H1 (cell line): ENCODE results near the gene CUX1. TPM values are rescaled to one million over a fixed set of nuclear protein-coding genes. Genes with fewer than 3 reads are reported as not detected.

ENCODE experiments used
- CTCF ChIP-seq, 3 experiments: IDR thresholded peaks; 1 replicate in 2 of 3; 2 replicates in 1 of 3; pipeline versions ENCODE4 v1.5.1 to v1.6.1; 2011; ENCODE audit warnings: low read length in 3 of 3, mild to moderate bottlenecking in 3 of 3, inconsistent platforms in 2 of 3, low read depth in 1 of 3, moderate library complexity in 1 of 3; ENCODE audit not compliant: insufficient read depth in 1 of 3; ENCODE audit errors: control extremely low read depth in 1 of 3
- JUN ChIP-seq: IDR thresholded peaks from 2 replicates; pipeline ENCODE4 v1.6.1; 2011; ENCODE audit warnings: low read depth, mild to moderate bottlenecking, improper control_type of control experiment, low read length
- MAX ChIP-seq: IDR thresholded peaks from 2 replicates; pipeline ENCODE4 v1.6.1; 2012; ENCODE audit warnings: inconsistent platforms
- TEAD4 ChIP-seq: IDR thresholded peaks from 2 replicates; pipeline ENCODE4 v1.6.1; 2012; ENCODE audit warnings: low read depth, low read length, inconsistent platforms, mixed read lengths
- YY1 ChIP-seq: IDR thresholded peaks from 2 replicates; pipeline ENCODE4 v1.6.1; 2011; ENCODE audit warnings: low read depth, mild to moderate bottlenecking, low read length
- polyA plus RNA-seq, 7 experiments: library from polyadenylated mRNA; depleted of rRNA in 3 of 7; stranded (reverse) in 5 of 7; unstranded in 2 of 7; fragments of >200 nt in 5 of 7; fragments of 200-250 nt in 2 of 7; gene quantifications; 1 replicate in 5 of 7; 2 replicates in 1 of 7; 4 replicates in 1 of 7; pipeline versions ENCODE4 v1.2.1 to v1.2.3, GENCODE V29; 2011 to 2013; ENCODE audit warnings: missing spikeins in 2 of 7, mixed read lengths in 2 of 7
- total RNA-seq: library from RNA; stranded (reverse); fragmentation: NEBNext Ultra II Directional; extraction: Animal tissue kit (Norgen Biotek cat#: 25700); gene quantifications from 2 replicates; pipeline ENCODE4 v1.2.1, GENCODE V29; 2021

CUX1 gene
- total and polyA plus RNA-seq, 2 of the 8 experiments (the other 6 are each of a cell fraction or from before 2014, with no cell fraction given) = 21.6 to 65.9 TPM

GRCh38 chr7:101783381-101784181 lies 33.8 kb upstream of the CUX1 start (continued):
- TF ChIP-seq CTCF (IDR thresholded peaks at IDR 0.05; ENCODE audit: control extremely low read depth in 1 of 3, insufficient read depth in 1 of 3, low read depth in 1 of 3, low read length in 3 of 3) = no peak
- no peak for TF ChIP-seq JUN
- no peak for TF ChIP-seq TEAD4
- no peak for TF ChIP-seq MAX
- no peak for TF ChIP-seq YY1
- TF ChIP-seq, all 59 proteins: peak for 0
